AML-193 (cell line): ENCODE data around the gene AAMP.

Experiments
- DNase-seq, 2 experiments: peaks; one replicate each; lab custom pipeline; 2025; lab: John Stamatoyannopoulos, UW

Gene AAMP

DNA sequence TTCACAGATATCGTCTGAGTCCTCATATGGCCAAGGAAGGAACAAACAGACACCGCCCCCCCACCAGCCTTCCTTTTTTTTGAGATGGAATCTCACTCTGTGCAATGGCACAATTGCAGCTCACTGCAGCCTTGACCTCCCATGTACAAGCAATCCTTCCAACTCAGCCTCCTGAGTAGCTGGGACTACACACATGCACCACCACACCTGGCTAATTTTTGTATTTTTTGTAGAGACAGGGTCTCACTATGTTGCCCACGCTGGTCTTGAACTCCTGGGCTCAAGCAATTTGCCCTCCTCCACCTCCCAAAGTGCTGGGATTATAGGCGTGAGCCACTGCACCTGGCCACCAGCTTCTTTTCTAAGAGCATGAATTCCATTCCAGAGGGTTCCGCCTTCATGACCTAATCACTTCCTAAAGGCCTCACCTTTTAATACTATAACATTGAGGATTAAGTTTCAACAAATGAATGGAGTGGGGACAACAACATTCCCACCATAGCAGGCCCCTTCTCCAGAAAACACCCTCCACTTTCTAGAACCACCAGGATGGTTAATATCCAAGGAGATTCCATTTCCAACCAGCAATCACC lies 24.6 kb upstream of the AAMP start:
- no peak for DNase-seq

DNA sequence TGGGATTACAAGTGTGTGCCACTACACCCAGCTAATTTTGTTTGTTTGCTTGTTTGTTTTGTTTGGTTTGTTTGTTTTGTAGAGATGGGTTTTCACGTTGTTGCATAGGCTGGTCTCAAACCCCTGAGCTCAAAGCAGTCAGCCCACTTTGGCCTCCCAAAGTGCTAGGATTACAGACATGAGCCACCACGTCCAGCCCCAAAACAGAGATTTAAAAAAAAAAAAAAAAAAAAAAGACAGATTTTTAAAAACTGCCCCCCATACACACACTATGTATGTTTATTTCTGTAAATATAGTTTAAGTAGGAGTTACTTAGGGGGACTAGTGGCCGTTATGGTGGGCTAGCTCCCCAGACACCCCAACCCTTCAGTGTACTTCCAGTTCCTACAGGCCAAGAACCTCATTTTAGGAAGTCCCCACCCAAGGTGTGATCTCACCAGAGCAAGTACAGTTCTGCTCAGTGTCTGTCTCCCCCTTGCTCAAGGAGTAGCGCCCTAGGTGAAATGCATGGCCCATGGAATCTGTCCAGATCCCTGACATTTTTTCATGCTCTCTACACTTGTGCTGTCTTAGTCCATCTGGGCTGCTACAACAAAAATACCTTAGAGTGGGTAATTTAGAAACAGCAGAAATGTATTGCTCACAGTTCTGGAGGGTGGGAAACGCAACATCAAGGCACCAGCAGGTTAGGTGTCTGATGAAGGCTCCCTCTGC lies 23.9 kb upstream of the AAMP start:
- DNase-seq: no peak

DNA sequence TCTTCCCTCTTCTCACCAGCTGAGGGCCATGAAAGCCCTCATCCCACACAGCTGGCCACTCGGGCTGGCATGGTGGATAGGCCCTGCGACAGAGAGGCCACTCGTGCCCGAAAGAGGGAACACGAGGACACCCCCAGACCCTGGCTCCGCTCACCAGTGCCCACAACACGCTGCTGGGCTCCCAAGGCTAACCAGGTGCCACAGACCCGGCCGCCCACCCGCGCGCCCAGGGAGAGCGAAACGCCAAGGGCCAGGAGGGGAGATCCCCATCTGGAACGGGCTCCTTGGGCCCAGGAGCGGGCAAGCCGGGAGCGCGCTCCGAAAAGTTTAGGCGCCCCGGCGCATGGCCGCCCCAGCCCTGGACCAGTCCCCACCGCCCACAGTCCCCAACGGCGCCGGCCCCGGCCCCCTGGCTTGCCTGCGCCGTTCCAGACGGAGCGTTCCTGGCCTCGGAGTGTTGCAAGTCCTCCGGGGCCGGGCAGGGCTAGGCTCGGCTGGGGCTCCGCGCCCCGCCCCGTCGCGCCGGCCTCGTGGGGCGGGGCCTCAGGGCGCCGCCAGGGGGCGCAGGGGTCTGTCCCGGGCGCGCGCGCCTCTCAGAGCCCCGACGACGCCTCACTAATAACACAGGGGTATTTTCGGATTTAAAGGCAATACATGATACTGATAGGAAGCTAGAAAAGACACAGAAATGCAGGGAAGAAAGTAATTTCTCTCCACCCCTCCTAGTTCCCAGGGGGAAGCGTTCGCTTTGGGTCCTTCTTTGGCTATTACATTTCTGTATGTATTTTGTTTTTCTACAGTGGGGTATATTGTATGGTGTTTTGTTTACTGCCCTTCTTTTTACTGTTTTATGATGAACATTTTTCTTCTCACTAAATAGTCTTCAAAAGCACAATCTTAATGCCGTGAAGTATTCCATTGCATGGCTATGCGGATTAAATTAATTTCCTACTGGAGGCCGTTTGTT lies 22.4 kb upstream of the AAMP start, which contains the start of gene TMBIM1:
Gene TMBIM1, minus strand, starts transcription at position 456 of the 967 bp plus-strand sequence. CDS start 10,362 bp downstream, outside the sequence.
- DNase-seq: peak; percentile 65 to 74

DNA sequence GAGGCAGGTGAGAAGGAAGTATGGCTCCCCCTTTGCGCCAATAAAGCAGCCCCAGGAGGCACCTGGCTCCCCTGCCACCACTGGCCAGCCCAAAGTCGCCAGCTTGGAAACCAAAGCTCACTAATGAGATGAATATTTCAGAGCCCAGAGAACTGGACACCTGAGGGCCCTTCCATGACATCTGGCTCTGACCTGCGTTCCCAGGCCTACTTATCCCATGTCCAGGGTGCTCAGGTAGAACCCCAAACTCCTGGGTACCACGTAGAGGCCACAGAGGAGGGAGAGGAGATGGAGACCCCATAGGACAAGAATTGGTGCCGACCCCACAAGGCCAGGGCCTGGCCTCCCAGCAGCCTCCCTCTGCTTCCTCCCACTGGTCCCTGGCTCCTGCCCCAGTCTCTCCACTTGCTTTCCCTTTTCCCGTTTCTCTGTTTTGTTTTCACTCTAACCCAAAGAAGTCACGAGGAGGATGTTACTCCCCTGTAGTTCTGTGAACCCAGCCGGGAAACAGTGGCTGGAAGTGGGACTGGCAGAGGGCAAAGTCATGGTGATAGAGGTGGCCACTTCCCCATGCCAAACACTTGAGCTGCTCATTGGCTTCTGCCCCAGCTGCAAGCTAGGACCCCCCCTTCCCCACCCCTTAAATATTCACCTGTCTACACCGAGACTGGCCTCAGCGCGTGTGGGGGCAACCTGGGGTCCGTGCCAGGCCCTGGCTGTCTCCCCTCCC lies 21.5 kb upstream of the AAMP start:
- no peak for DNase-seq

DNA sequence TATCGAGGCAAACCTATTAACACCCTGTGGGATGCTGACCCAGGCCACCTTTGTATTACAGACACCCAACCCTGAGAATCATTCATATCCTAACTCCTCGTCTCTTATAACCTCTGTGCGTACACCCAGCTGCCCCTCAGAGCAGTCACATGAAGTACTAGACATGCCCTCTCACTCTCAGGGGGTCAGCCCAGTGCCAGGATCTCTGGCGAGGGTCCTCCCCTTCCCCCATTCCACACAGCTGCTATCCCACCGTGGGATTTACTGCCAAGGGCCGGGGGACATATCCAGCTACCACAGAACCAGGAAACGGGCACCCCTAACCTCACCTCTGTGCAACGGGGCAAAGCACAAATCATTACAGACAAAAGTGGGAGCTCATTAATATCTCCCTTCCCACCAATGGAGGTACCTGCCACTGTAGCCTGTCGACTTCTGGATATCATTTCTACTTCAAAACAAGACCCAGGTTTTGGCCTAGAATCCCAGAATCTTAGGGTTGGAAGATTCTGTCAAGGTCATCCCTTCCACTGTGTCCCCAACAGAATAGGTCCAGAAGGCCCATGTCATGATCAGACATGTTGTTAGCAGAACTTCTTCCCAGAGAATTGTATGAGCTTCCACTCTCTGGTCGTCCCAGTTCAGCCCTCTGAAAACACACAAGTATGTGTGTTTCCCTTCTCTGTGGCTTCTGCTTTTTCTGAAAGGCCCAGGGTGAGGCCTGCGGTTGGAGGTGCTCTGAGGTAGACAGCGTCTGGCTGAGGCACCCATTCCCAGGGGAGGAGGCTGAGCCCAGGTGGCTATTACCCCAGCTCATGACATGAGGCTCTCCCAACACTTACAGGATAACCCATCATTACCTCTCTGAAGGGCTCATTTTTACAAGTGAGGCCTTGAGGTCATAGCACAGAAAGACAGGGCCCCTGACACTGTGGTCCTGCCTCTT lies 20.7 kb upstream of the AAMP start:
- DNase-seq: peak; percentile 51 to 63

DNA sequence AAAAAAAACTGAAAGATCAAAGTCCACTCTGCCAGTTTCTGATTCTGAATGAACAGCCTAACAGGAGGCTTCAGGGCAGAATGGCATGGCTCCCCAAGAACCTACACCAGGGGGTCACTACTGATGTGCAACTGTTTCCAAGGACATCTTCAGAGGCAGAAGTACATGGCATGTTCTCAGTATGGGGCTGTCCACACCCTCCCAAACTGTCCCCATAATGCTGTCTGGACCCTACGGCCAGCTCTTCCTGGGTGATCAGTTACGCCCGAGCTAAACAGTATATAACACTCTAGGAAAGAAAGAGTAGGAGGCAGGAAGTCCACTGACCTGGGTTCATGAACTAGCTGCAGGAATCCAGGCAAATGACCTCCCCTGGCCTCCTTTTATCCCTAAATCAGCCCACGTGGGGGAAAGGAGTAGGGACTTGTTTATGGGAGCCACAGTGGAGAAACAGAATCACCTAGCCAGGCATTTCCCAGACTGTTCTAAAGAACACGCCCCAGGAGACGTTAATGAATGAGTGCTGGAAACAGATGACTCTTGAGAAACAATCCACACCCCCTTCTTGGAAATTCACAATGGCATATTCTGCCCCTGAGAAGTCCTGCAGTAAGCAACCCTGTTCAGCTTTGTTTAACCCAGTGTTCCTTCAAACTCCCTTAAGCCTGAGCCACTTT lies 19.8 kb upstream of the AAMP start:
- DNase-seq: no peak

DNA sequence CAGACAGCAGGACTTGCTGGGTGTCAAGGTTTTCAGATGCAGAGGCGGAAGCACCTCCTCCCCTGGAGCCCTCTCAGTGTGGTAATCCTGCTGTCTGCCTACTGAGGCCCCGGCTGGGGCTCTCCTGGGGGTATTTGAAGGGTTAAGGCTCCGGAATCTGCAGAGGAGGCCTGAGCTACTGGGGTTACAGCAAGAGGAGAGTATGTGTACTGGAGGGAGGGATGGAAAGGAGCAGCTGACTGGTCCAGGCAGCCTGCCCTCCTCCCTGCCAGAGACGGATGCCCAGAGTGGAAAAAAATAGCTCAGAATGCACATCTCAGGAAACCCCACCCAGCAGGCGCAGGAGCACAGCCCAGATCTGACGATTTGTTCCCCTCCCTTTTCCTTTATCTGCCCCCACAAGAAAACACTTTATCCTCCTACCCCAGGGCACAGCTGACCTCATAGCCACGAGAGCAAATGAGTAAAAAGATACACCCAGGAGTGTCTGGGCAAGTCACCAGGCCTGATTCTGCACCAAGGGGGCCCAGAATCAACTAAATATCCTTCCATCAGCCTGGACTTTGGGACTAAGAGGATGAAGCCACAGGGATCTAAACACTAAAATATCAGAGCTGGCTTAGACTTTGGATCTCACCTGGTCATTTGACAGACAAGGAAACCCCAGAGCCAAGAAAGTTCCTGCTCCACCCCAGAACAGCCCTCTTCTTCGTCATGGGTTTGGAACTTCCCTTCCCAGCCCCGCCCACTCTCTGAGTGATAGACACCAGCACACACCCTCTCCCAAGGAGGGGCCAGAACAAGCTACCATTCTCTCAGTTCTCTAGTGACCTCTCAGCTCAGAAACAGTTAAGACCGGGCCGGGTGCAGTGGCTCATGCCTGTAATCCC lies 16.9 kb upstream of the AAMP start:
- DNase-seq: peak; percentile 40 to 63

DNA sequence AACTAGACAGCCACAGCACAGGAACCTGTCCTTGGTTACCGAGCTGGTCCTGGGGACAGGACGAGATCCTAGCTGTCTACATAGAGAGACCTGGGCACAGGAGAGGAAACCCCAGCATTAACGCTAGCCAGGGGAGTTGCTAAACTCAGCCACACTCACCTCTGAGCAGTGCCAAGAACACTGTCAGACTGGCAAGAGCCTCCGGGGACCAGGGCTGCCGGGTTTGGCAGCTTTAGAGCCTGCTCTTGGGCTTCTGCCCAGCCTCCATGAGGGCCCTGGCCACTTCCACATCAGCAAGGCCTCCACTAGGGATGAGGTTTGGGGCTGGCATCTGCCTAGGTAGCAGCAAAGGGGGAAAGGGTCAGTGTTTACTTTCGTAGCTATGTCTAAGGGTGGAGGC lies 15.7 kb upstream of the AAMP start:
- DNase-seq: no peak

DNA sequence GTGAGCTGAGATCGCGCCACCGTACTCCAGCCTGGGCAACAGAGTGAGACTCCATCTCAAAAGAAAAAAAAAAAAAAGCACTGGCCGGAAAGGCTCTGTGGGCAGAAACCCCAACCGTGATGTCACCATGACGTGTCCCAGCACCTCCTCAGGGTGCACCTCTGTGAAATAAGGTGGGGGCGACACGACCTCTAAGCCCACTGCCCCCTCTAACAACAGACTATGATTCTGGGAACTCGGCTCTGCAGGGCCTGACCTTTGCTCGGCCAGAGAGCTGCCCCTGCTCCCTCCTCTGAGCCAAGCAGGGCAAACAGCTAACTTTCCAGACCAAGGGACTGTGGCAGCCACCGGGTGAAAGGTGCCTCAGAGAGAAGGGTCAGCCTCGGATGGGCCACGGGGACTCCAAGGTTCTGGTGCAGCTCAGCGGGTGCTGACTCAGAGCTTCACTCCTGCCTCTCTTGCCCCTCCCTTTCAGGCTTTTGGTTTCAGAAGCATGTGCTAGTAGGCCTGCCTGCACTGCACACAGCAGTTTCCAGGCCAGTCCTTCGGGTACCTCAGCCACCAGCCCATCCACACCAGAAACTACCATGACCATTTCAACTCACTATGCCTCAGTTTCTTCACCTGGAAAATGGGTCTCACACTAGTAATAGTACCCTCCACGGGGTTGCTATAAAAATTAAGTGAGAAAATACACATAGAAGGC lies 14.3 kb upstream of the AAMP start:
- no peak for DNase-seq

DNA sequence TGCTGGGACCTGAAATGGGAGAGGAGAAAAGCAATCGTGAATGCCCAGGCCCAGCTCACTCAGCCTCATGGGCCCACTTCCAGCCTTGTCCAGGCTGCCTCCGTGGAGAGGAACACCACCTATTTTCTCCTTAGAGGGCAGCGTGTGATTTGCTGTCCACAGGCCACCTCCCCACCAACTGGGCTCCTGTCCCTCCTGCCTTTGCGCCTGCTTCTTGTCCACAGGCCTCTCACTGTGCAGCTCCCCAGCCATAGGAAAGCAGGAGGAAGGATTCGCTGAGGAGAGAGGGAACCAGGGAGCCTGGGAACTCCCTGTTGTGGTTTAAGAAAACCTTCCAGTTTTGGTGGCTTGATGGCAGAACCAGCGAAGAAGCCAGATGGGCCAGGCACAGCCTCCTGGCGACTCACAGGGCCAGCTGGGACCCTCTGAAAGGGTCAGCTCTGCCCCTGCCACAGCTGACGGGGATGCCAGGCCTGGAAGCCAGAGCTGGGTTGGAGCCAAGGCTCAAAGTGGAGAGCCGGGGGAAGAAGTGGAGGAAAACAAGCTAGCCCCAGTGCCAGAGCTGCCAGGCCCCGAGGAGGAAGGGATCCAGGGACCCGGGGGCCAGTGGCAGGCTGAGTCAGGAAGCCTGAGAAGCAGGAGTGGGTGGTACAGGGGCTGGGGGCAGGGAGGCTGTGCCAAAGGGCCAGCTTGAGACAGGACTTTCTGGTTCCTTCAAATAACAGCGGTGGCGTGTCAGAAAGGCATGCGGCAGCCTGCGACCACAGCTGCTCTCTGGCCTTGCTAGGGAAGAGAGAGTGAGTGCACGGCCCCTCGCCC lies 12.4 kb upstream of the AAMP start:
- no peak for DNase-seq

DNA sequence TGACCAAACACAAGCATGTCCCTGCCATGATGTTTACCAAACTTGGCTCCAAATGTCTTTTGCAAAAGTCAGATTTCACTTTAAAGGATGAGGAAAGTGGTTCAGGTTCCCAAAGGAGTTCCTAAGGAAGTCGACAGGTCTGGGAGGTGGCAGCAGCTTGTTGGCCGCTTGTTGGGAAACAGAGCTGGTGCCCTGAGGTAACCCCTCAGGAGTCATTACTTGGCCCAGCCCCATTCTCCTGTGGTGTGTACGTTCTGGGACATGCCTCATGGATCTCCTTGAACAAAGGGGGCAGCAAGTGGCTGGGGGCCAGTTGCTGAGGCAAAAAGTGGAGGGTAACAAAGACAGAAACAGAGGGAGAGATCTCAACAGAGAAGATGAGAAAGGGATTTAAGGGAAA lies 11.5 kb upstream of the AAMP start:
- no peak for DNase-seq

DNA sequence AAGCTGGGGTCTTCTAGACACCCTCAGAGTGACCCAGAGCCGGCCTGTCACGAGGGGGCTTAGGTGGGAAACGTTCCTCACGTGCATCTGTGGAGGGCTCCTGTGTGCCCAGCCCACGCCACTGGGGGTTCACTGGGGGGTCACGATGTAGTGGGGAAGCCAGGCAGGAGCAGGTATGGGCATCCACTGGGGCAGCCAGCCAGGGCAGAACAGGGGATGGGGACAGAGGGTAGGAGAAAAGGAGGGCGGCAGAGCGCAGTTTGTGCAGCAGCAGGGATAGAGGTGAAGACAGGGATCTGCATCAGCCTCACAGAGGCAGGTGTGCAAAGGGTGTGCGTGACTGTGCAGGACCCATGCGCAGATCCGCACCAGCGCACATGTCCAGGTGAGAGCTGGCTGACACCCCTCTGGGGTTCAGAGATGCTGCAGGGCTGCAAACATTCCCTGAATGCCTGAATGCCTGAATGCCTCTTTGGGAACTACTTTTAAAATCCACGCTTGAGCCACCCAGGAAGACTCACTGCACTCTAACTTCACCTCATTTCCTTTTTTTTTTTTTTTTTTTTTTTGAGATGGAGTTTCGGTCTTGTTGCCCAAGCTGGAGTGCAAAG lies 10.4 kb upstream of the AAMP start:
- no peak for DNase-seq

DNA sequence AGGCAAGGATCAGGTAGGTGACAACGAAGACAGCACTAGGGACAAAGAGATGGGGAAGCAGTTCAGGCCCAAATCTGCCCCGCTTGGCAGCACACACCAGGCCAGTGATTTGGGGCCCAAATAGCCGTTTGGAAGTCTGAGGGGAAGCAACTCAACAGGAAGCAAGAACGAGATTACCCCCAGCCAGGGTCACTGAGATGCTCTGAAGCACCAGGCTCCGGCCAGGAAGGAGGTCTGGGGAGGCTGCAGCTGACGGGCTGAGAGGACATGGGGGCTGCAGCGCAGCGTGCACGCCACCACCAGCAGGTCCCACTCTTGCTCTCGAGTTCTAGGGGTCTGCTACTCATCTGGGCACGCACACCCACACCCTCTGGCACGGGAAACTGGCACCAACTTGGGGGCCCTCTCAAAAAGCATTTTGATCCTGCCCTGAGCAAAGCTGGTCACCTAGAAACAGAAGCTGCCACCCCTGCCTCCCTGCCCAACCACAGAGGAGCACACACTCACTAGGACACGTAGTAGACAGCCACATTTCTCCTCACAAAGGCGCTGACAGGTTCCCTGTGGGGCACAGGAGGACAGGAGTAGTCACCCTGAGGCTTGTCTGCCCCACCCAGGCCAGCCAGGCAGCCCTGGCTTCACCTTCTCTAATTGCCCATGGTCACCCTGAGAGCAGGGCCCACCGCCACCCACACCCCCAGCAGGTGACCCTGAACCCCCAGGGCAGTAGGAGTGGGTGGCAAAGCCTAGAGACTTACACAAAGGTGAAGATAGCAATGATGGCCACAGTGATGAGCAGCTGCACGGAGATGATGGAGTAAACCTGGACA lies 8.8 kb upstream of the AAMP start:
- no peak for DNase-seq

DNA sequence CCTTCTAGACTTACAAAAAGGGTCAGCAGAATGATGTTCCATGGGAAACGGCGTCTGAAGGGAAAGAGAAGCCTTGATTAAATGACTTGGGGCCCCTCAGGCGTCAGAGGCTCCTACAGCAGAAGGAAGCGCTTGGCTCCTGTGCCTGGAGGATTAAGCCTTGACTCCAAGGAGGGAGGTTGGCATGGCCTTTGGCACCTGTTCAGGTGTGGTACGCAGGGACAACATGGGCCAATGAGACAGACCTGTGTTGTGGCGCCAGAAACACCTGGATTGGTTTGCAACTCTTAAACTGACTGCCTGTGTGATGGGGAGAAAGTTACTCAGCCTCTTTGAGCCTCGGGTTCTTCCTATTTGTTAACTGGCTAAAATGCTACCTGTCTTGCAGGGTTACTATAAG lies 8.0 kb upstream of the AAMP start:
- no peak for DNase-seq

DNA sequence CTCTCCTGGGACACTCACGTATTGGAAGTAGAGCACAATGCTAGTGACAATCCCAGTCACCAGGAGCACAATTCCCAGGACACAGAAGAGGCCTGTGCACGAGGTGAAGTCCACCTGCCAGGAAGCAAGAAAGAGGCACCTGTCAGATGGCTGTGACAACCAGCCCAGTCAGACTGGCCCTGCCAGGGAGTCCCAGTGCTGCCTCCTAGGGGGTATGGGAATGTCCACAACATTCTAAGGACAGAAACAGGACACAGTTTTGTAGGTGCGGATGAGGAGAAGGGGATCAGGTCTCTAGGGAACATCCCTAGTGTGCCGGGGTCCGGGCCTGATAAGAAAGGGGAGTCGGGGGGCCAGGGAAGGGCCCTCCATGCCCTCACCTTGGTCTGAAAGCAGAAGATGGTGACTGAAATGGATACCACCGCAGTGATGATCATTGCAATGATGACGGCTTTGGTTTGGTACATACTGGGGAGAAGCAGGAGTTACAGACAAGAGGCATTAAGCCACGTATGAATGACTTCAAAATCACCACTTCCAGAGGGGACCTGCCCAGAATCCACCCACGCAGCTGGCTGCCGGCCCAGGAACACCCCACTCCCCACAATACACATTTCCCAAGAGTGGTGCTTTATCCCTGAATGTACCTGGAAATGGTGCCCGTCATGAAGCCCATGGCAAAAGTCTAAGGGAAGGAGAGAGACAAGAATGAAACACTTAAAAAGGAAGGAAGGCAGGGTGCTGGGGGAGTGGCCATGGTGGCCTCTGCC lies 7.2 kb upstream of the AAMP start:
- no peak for DNase-seq
